Colon (tissue), 2 donors: ENCODE data around the gene VPS50.

ENCODE experiments used
- FAIRE-seq: peaks from 2 replicates; lab custom pipeline; 2012; peaks lifted over from hg19 to GRCh38; lab: Jason Lieb, UNC
- donor health status: control.
- donor health status: control.

The VPS50 gene, protein sequence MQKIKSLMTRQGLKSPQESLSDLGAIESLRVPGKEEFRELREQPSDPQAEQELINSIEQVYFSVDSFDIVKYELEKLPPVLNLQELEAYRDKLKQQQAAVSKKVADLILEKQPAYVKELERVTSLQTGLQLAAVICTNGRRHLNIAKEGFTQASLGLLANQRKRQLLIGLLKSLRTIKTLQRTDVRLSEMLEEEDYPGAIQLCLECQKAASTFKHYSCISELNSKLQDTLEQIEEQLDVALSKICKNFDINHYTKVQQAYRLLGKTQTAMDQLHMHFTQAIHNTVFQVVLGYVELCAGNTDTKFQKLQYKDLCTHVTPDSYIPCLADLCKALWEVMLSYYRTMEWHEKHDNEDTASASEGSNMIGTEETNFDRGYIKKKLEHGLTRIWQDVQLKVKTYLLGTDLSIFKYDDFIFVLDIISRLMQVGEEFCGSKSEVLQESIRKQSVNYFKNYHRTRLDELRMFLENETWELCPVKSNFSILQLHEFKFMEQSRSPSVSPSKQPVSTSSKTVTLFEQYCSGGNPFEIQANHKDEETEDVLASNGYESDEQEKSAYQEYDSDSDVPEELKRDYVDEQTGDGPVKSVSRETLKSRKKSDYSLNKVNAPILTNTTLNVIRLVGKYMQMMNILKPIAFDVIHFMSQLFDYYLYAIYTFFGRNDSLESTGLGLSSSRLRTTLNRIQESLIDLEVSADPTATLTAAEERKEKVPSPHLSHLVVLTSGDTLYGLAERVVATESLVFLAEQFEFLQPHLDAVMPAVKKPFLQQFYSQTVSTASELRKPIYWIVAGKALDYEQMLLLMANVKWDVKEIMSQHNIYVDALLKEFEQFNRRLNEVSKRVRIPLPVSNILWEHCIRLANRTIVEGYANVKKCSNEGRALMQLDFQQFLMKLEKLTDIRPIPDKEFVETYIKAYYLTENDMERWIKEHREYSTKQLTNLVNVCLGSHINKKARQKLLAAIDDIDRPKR

DNA sequence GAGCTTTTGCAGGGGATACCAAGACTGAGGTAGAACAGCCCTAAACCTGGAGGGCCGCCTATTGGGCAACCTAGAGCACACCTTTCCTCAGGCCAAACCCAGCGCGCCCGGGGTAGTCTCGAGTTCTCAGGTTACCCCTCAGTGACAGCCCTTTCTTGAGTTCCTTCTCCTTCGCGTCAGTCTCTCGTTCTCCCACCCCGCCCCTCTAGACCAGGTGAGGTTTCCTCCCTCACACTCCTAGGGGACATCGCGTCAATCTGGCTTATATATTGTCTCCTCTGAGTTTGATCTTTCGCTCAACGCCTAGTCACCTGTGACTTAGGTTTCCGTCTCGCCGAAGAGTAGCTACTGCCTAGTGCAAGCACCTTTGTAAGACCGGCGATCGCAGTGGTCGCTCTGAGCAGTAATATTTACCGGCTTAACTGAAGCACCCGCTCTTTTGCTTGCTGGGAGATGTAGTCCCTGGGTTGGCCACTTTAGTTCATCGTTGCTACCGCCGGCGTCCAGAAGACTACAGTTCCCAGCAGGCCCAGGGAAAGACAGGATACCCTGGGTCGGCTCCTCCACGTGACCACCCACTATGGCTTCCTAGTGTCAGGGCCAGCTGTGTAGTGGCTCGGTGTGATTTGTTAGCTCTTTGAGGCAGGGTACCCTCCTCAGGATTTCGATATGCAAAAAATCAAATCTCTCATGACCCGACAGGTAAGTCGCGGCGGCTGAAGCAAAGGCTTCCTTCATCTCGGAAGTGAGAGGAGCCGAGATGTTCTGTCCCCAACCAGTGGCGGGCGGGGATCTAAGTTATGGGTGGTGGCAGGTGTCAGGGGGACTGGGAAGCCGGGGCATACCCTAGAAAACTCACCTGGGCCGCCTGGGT, at the start of gene VPS50:
Gene VPS50 (plus strand): TSS at position 568 of the 874 bp plus-strand sequence. CDS start 102 bp downstream, at position 670.
- peak; percentile 71 for FAIRE-seq

DNA sequence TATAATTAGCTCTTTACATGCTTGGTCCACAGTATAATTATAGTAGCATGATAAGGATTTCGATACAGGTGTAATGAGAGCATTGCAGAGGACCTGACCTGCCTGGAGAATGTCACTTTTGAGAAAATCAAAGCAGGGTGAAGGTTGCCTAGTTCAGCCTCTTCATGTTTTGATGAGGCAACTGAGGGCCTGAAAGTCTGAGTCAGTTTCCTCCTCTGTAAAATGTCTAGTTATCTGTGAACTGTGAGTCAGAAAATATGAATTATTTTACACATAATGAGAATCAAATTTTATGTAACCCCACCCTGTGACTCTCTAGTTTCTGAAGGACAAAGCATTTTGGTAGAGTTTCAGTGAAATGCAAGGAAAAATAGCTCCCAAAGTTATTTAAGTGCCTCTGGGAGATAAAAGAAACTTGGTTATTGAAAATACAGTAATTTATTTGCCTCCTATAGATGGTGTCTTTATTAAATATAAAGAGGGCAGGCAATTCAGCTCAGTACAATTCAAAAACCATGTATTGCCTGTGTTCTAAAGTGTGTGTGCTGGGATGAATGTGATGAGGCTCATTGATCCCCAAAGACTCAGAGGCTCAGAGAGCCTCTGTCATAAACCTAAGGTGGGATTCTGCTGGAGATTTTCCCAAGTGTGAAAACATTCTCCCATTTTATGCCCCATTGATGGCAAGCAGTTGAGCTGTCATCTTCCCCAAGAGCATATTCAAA, 46.7 kb upstream of the VPS50 start:
- FAIRE-seq, result no peak

DNA sequence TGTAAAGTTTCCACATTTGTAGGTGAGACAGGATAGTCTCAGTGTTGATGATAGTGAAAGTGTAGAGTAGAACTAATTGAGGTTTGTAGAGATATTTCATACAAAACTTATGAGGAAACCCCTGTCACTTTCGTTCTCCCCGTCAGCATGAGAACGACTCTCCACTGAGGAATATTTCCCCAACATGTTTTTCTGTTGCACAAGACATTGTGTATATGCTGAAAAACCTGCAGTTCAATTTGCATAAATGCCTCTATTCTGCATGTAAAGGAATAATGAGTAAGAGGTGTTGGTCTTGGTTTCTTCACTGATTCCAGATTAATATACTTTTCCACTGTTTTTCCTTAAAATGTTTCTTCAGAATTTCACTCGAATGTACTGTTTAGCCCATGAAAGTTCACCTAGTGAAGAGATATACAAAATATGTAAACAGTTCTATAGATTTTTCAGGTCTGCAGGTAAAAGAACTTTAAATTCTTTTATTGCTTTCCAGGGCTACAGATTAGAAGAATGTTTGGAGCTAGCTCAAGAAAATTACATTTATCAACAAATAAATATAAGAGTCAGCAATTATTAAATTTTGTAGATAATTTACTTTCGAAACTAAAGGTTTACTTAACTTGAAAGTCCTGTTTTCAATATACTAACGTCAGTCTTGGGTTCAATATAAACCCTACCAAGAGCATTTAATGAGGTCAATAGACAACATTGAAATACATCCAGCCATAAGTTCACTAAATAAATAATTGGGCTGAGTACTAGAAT, 43.1 kb upstream of the VPS50 start:
- FAIRE-seq, result no peak

DNA sequence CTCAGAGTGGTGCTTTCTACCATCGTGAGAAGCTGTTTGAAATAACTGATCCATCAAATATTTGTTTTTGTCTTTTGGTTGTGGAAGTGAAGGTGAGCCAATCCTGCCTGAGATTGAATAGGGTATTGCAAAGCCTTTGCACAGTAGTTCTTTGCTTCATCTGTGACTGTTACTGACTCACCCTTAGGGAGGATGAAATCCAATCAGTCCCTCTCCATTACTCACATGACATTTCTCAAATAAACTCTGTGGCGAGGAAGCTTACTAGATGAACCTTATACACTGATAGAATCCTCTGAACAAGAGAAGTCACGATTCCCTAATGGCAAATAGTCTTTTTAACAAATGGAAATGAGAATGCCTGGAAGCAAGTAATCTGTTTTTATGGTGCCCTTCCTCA, 37.8 kb upstream of the VPS50 start:
- FAIRE-seq, result no peak

DNA sequence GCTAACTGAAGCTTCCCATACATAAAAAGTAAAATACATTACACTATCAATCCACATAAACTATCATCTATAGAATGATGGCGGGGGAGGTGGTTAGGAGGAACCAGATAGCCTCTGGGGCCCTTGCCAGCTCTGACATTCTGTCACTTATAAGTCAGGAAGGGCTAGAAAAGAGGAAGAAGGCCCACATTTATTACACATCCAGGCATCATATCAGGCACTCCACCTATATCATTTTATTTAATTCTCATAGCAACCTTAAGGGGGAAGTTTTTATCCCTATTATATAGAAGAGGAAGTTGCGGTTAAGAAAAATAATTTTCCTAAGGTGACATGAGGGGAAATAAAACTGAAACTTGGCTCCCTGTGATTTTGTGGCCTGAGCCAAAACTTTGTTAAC, 35.8 kb upstream of the VPS50 start:
- no peak for FAIRE-seq

DNA sequence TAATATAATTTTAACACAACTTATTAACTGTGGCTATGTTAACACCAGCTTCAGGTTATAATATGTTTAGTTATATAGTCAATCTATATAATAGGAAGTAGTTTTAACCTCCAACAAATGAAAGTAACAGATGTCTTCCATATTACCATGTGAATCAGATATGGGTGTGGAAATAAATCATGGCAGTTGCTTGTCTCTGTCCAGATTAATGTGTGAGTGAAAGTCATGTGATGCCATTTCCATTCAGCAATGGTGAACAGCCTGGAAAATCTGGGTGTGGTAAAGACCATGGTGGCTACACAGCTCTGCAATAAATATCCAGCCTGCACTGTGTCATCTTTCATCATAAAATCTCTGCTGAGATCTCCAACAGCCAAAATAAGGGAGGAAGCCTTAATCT, 33.7 kb upstream of the VPS50 start:
- no peak for FAIRE-seq

DNA sequence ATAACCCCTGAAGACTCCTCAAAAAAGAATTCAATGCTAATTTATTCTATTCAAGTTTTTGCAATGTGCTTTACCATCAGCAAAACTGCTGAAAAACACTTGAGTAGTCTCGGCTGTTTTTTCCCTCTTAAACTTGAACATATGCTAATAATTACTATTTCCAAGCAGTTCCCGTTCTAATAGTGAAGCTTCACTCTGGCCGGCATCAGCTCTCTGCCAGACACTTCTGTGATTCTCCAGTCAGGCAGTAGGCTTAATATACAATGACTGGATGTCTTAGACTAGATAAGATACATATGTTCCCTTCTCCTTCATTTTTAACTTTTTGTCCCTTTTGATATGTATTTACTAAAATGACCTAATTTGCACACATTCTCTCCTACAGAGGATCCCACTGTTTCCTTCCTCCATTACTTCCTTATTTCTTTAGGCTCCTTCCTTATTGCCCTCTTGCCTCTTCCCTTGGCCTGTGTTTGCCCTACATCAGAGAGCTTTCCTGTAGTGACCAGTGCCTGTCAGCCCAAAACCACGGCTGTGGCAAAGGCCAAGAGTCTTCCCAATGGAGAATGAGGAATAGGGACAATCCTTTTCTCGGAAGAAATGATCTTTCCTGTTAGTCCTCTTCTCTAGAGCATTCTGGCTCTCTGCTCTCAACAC, 29.4 kb upstream of the VPS50 start:
- no peak for FAIRE-seq

DNA sequence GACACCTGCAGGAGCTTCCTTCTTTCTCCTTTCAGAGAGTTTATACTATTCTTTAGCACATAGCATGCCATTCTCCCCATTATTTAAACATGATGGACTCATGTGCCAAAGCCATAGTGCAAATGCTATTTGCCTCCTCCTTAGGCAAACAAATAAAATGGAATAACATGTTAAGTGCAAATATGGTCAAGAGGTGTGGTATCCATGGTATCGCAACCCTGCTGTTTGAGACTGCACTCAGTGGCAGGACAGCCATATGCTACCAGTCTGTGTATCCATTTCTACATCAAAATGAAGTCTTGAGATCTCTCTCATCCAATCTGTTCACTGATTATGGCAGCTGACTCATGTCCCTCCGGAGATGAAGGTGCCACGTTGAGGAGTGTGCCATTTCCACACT, 28.7 kb upstream of the VPS50 start:
- FAIRE-seq, result no peak

DNA sequence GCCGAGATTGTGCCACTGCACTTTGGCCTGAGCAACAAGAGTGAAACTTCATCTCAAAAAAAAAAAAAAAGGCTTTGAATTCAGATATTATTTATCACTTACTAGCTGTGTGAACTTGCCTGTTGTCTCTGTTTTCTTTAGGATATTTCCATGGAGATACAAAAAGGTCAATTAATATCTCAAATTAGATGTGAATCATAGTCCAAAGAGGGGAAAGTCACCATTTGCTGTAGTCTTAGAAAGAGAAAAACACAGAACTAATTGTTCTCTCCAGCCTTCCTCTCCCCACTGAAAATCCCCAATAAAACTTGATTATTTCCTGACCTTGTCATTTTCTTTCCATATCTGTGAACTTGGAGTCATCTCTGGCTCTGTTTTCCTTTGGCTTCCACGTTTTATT, 27.1 kb upstream of the VPS50 start:
- FAIRE-seq, result no peak

DNA sequence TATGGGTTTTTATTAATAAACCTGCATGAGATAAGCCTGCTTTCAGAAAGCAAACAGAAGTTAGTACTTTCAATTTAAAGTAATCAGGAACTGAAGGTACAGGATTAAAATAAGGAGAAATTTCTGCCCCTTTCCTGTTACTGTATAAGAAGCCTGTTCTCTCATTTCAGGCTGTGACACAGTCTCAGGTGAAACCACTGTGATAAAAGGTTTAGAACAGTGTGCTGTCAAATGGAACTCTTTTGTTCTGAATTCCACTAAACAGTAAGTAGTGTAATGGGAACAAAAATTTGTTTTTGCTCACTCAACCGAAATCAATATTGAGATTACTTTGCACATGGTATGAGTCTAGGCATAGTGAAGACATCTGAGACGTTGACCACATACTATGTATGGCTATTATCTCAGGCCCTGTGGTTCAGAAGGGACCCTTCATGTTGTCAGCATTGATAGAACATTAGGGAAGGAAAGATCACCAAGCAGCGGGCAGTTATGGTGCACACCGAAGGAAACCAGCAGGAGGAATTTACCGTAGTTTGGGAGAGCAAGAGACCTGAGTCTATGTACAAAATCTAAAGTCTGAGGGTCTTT, 20.8 kb upstream of the VPS50 start:
- no peak for FAIRE-seq

DNA sequence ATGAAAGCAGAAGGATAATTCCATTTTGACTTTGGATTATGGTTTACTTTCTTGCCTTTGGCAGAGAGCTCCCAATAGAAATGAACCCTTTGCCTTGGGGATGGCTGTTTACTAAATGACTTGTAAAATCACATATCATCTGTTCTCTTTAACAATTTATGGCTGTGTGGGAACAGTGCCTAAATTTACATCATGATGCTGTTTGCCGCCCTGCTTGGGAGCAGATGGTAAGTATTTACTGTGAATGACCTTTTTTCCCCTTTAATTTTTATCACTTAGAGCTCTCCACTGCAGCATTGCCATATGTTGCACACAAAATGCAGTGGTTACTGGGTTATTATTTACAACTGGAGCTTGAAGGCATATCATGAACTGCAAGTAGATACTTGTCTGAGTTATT, 19.3 kb upstream of the VPS50 start:
- FAIRE-seq, result no peak

DNA sequence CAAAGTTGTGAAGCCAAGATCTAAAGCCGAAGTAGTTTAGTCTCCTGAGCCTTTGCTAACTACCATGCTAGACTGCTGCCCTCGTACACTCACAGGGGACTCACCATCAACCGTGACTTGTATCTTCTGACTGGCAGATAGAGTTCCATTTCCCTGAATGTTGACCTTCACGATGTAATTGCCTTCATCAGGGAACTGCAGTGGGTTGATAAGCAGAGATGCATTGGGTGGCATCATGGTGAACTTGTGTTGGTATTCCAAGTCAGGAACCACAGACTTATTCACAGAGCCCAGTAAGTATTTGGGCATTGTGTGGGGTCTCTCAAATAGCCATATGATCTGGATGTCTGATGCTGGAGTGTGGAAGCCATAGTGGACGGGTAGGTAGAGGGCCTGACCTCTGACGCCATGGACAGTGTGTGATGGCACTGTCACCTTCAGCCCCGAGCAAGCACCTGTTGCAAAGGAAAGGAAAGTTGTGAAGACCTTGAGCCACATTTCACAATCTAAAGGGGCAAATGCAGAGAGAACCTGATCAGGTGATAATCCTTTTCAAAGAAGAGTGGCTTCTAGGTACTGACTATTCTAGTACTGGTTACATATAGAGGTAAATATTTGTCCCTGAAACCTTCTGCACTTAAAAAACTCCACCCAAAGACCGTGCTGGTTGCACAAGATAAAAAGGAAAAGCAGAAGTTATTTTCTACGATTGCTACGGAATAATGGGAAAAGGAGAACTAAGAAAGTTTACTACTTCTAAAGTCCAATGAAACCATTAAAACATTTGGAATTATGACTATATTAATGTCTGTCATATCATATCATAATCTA, 13.0 kb upstream of the VPS50 start:
- no peak for FAIRE-seq

DNA sequence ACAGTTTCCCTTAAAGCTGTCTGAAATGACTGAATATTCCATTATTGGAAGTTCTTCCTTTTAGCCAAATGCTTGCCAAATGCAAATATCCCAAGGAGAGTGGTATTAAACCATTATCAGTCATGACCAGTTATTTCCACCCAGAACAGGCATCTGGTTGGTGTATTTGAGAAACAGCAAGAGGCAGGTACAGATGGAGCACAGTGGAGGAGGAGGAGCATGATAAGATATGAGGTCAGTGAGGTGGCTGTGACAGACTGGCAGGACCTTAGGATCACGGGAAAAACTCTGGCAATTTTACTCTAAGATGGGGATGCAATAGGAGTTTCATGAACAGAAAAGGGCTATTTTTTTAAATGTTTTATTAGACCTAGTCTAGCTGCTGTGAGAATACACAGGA, 12.3 kb upstream of the VPS50 start:
- no peak for FAIRE-seq

DNA sequence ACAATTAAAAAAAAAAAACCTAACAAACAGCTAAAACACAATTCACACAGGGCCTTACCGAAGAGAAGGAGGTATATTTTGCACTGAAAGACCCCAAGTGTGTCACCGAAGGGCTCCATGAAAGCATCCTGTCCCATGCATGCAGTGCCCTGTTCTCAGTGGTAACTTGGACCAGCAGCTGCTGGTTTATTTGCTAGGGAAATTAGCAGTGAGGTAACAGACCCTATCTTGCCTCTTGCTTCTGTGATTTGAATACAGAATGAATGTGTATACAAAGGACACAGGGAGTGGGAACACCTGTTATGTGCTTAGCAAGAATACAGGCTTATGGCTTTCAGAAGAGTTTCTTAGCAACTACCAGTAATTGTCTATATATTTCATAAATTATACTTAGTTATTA, 5.9 kb upstream of the VPS50 start, which contains the start of gene HEPACAM2:
Gene HEPACAM2 (minus strand): TSS at position 160 of the 400 bp plus-strand sequence.
- FAIRE-seq, result no peak

DNA sequence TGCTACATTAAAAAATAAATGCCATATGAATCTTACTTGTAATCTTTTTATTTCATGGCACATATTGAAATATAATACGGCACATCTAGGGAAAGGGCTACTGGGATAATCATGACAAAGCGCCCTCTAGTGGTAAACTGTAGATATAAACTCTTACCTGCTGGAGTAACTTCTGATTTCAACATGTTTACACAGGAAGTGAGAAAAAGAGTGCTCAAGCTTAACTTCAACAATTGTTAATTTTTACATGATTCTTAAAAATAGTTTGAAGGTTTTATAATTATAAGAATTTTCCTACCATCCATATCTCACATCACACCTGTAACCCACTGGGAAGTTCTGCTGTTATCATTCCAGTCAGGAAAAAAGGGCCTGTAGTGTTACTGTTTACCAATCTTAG, 3.9 kb upstream of the VPS50 start:
- FAIRE-seq, result peak; percentile 88

DNA sequence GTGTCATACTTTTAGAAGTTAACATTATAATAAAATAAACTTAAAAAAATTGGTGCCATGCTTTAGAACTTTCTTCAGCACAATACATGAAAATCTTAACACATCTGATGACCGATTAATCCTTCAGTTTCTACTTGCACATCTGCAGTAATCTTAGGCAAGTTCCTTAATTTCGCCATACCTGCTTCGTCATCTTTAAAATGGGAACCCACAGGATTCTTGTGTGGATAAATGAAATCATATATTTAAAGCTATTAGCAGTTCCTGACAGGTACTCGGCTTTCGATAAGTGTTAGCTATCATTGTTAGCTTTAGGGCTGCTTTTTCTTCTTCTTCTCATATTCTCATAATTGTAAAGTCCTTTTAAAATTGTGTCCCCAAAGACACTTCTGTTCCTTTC, 907 bp upstream of the VPS50 start:
- FAIRE-seq, result no peak

DNA sequence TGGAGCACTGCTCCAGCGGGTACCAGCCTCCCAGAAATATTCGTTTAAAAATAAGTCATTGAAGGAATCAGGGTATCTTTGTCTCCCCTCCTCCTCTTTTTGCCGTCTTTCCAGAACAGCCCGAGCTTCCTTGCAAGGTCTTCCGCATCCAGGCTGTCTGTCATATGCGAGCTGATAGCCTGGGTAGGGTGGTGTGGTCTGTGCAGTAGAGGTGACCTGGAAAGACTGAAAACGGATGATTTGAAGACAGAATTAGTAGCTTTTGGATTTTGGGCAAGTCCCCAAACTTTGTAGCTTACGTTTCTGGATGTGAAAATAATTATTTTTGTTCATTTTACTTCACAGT, 480 bp downstream of the VPS50 start:
- no peak for FAIRE-seq

DNA sequence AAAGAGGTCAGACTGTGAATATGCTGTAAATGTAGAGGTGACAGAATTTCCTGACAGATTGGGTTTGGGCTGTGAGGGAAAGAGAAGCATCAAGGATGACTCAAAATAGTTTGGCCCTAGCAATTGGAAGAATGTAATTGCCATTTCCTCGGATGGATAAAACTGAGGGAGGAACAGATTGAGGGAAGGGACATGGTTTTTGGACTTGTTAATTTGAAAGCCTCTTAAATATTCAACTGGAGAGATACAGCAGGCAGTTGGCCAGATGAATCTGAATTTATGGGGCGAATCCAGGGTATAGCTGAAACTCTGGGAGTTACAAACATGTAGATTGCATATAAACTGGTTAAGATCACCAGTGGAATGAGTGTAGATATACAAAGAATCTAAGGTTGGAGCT, 3.4 kb downstream of the VPS50 start:
- no peak for FAIRE-seq

DNA sequence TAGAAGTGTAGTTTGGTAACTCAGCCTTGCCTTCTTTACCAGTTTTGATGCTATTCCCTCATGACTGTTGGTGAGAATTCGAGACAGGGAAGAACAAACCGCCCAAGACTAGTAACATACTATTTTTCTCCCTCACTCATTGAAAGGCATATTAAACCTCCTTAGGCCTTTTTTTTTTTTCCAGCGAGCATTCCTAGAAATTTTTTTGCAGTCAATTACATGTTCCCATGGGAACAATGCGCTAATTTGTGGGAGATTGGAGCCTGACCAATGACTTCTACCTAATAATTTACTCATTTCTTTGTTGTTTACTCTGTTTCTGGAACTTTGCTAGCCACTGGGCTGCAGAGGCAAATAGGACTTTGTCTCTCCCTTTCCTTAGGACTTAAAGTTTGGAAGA, 6.0 kb downstream of the VPS50 start:
- FAIRE-seq, result no peak
